Thyroid gland (tissue), 4 donors: ENCODE results near the gene C3orf22. TPM values are rescaled to one million over a fixed set of nuclear protein-coding genes. Genes with fewer than 3 reads are reported as not detected.
"Not testable (repeated sequence)": the region's sequence is repeated elsewhere in the genome, so short reads cannot be mapped to it uniquely, and the experiment has no call there.

Source experiments
- DNase-seq, 2 donors: peaks; one replicate each; pipeline ENCODE4 v3.0.0-alpha.2; 2019
- H3K27ac ChIP-seq, 3 donors: fragments of 200-600 bp; sonication (generic); 1 replicate in 2 of 3; 2 replicates in 1 of 3; pipeline ENCODE4 v1.5.1; 2016 to 2019; ENCODE audit warnings: mild to moderate bottlenecking in 1 of 3, moderate library complexity in 1 of 3
- H3K27me3 ChIP-seq: fragments of 200-600 bp; sonication (generic); one replicate; pipeline ENCODE4 v1.5.1; 2019
- H3K36me3 ChIP-seq, 2 donors: fragments of 200-600 bp; sonication (generic); one replicate each; pipeline ENCODE4 v1.5.1; 2016 to 2019
- H3K4me1 ChIP-seq, 2 donors: fragments of 200-600 bp; sonication (generic); one replicate each; pipeline ENCODE4 v1.5.1; 2017 to 2019
- H3K4me3 ChIP-seq, 3 donors: fragments of 200-600 bp; sonication (generic); replicated peaks in 1 of 3; 1 replicate in 2 of 3; 2 replicates in 1 of 3; pipeline ENCODE4 v1.5.1; 2016; ENCODE audit warnings: mild to moderate bottlenecking in 1 of 3
- H3K9me3 ChIP-seq: fragments of 200-600 bp; sonication (generic); one replicate; pipeline ENCODE4 v1.5.1; 2017
- CTCF ChIP-seq, 6 experiments: fragments of 200-600 bp in 3 of 6; fragments of 450-650 bp in 3 of 6; sonication (generic) in 3 of 6; IDR thresholded peaks; one replicate each; pipeline ENCODE4 v1.5.1; 2016 to 2019; ENCODE audit warnings: antibody characterized with exemption in 6 of 6, mild to moderate bottlenecking in 2 of 6, inconsistent platforms in 1 of 6, moderate library complexity in 1 of 6
- POLR2A ChIP-seq, 2 donors: fragments of 450-650 bp; IDR thresholded peaks; one replicate each; pipeline ENCODE4 v1.6.1; 2017; ENCODE audit warnings: antibody characterized with exemption in 2 of 2, mild to moderate bottlenecking in 2 of 2, moderate library complexity in 1 of 2
- WGBS, 2 donors: methylation state at CpG; one replicate each; pipeline ENCODE4 v1.1.5; 2017; 5-methylcytosine and 5-hydroxymethylcytosine counted together
- intact Hi-C: fragments of 100-400 bp; cut with DNase I; formaldehyde crosslinking; loops from one replicate; pipeline ENCODE4 v1.15.1; 2023
- total RNA-seq, 4 donors: library from RNA; depleted of rRNA; stranded (reverse); fragments of >200 nt; gene quantifications; one replicate each; pipeline ENCODE4 v1.2.3, GENCODE V29; 2016

C3orf22 gene
- total RNA-seq, 4 donors from 2014 or later: not detected

- H3K36me3 ChIP-seq: no peaks in the 10 kb centered on the region
- DNase-seq: no peak
- intact Hi-C loops: no loop called here
- no peak overlapping the region for H3K4me3 ChIP-seq
- H3K9me3 ChIP-seq: no peaks in the 10 kb centered on the region
- H3K4me1 ChIP-seq: no peaks in the 10 kb centered on the region
- WGBS, 2 donors: 87% methylated on average over 9 of the region's 9 CpGs
- no peak overlapping the region for H3K27ac ChIP-seq
- H3K27me3 ChIP-seq: peaks cover 6% of the 10 kb centered on the region
- TF ChIP-seq POLR2A (IDR thresholded peaks at IDR 0.05): no peak
These were observed 21.5 kb downstream of the C3orf22 start for GRCh38 chr3:126537116-126537729.

- Histone ChIP-seq H3K36me3 (no peaks in the 10 kb centered on the region), H3K4me1 (no peaks in the 10 kb centered on the region), H3K27me3 (no peaks in the 10 kb centered on the region), H3K27ac (no peak overlapping the region), H3K4me3 (no peak overlapping the region), H3K9me3 (no peaks in the 10 kb centered on the region)
- TF ChIP-seq CTCF (IDR thresholded peaks at IDR 0.05) (no peak), POLR2A (IDR thresholded peaks at IDR 0.05) (no peak)
- intact Hi-C loops: no loop called here
- whole genome bisulfite sequencing, 2 donors: 77 to 82% methylated on average over 3 of the region's 3 CpGs
- no peak for DNase-seq
These were observed 22.6 kb downstream of the C3orf22 start for GRCh38 chr3:126536126-126536525.

- Histone ChIP-seq H3K9me3 (no peaks in the 10 kb centered on the region), H3K4me3 (no peak overlapping the region), H3K27me3 (no peaks in the 10 kb centered on the region), H3K27ac (no peak overlapping the region), H3K4me1 (no peaks in the 10 kb centered on the region), H3K36me3 (no peaks in the 10 kb centered on the region)
- DNase-seq: no peak
- intact Hi-C loops: no loop called here
- no peak for TF ChIP-seq POLR2A (IDR thresholded peaks at IDR 0.05)
These were observed 23.1 kb downstream of the C3orf22 start for GRCh38 chr3:126535636-126536035.

- H3K36me3 ChIP-seq, H3K4me3 ChIP-seq, H3K4me1 ChIP-seq, H3K27ac ChIP-seq, H3K9me3 ChIP-seq, H3K27me3 ChIP-seq, DNase-seq, intact Hi-C loops: not testable (repeated sequence)
- WGBS, 2 donors: 72 to 100% methylated on average over 1 to 2 of the region's 7 CpGs
These were observed 24.0 kb downstream of the C3orf22 start for GRCh38 chr3:126534716-126535115.

- TF ChIP-seq POLR2A (IDR thresholded peaks at IDR 0.05) (no peak), CTCF (IDR thresholded peaks at IDR 0.05) (no peak)
These were observed 25.2 kb downstream of the C3orf22 start for GRCh38 chr3:126533506-126533905.

GRCh38 chr3:126531051-126531330 is 27.7 kb downstream of the C3orf22 start:
- H3K27ac ChIP-seq: no peak overlapping the region
- intact Hi-C loops: no loop called here
- no peaks in the 10 kb centered on the region for H3K36me3 ChIP-seq
- H3K4me3 ChIP-seq: no peak overlapping the region
- 73 to 76% methylated on average over 2 to 5 of the region's 6 CpGs for WGBS, 2 donors
- TF ChIP-seq CTCF (IDR thresholded peaks at IDR 0.05): no peak
- TF ChIP-seq POLR2A (IDR thresholded peaks at IDR 0.05): no peak
- no peaks in the 10 kb centered on the region for H3K27me3 ChIP-seq
- no peak for DNase-seq
- H3K4me1 ChIP-seq: no peaks in the 10 kb centered on the region
- H3K9me3 ChIP-seq: no peaks in the 10 kb centered on the region

More at GRCh38 chr3:126533506-126533905, 25.2 kb downstream of the C3orf22 start:
- Histone ChIP-seq H3K27me3 (no peaks in the 10 kb centered on the region), H3K4me3 (no peak overlapping the region), H3K9me3 (no peaks in the 10 kb centered on the region), H3K4me1 (no peaks in the 10 kb centered on the region), H3K27ac (no peak overlapping the region), H3K36me3 (no peaks in the 10 kb centered on the region)
- intact Hi-C loops: no loop called here
- no peak for DNase-seq
